ENCODE results near the gene HNF4A. TPM values are rescaled to one million over a fixed set of nuclear protein-coding genes. Genes with fewer than 3 reads are reported as not detected.
"Not testable (repeated sequence)": the region's sequence is repeated elsewhere in the genome, so short reads cannot be mapped to it uniquely, and the experiment has no call there.

The HNF4A gene
- polyA plus RNA-seq, 1 donor from 2014 or later, result not detected

GRCh38 chr20:44324343-44324742 is 31.2 kb upstream of the HNF4A start:
- no peaks in the 10 kb centered on the region for H3K79me2 ChIP-seq (replicated peaks; ENCODE audit: insufficient read depth, low read length)
- H3K4me2 ChIP-seq (ENCODE audit: low read length), result no peak overlapping the region
- TF ChIP-seq SMC3 (conservative IDR thresholded peaks at IDR 0.05; ENCODE audit: poor library complexity) (no peak), EZH2 (IDR thresholded peaks at IDR 0.05; ENCODE audit: borderline replicate concordance, insufficient read depth, low read length, poor library complexity, severe bottlenecking) (no peak), POLR2AphosphoS5 (IDR thresholded peaks at IDR 0.05) (no peak), EP300 (conservative IDR thresholded peaks at IDR 0.05; ENCODE audit: poor library complexity, severe bottlenecking) (no peak), RAD21 (conservative IDR thresholded peaks at IDR 0.05) (no peak), CTCF (IDR thresholded peaks at IDR 0.05; ENCODE audit: poor library complexity, severe bottlenecking) (no peak), TAF1 (IDR thresholded peaks at IDR 0.05; ENCODE audit: low read depth) (no peak), REST (IDR thresholded peaks at IDR 0.05; ENCODE audit: borderline replicate concordance) (no peak), MXI1 (conservative IDR thresholded peaks at IDR 0.05; ENCODE audit: poor library complexity, severe bottlenecking) (no peak)
- H3K27ac ChIP-seq (ENCODE audit: low read length), result no peak overlapping the region
- no peaks in the 10 kb centered on the region for H3K36me3 ChIP-seq (ENCODE audit: insufficient read depth, low read length)
- no peaks in the 10 kb centered on the region for H3K27me3 ChIP-seq (ENCODE audit: insufficient read depth, low read depth, low read length)
- no peaks in the 10 kb centered on the region for H4K20me1 ChIP-seq (ENCODE audit: insufficient read depth)
- H3K4me3 ChIP-seq (ENCODE audit: low read length), result no peak overlapping the region
- no peaks in the 10 kb centered on the region for H3K9me2 ChIP-seq (ENCODE audit: insufficient read depth, low read length)
- H2AFZ ChIP-seq (ENCODE audit: low read depth, low read length), result no peak overlapping the region
- H3K9me3 ChIP-seq (ENCODE audit: low read length), result no peaks in the 10 kb centered on the region
- H3K9ac ChIP-seq (ENCODE audit: low read length), result no peak overlapping the region
- no peaks in the 10 kb centered on the region for H3F3A ChIP-seq (ENCODE audit: insufficient read depth, low read length, poor library complexity, severe bottlenecking)

GRCh38 chr20:44326391-44327159 is 28.9 kb upstream of the HNF4A start:
- H3K9ac ChIP-seq (ENCODE audit: low read length), result no peak overlapping the region
- no peaks in the 10 kb centered on the region for H3K9me3 ChIP-seq (ENCODE audit: low read length)
- H3K4me2 ChIP-seq (ENCODE audit: low read length), result no peak overlapping the region
- H3K9me2 ChIP-seq (ENCODE audit: insufficient read depth, low read length), result no peaks in the 10 kb centered on the region
- H2AFZ ChIP-seq (ENCODE audit: low read depth, low read length), result no peak overlapping the region
- no peaks in the 10 kb centered on the region for H3K27me3 ChIP-seq (ENCODE audit: insufficient read depth, low read depth, low read length)
- H3K36me3 ChIP-seq (ENCODE audit: insufficient read depth, low read length), result no peaks in the 10 kb centered on the region
- no peak overlapping the region for H3K4me3 ChIP-seq (ENCODE audit: low read length)
- no peaks in the 10 kb centered on the region for H3F3A ChIP-seq (ENCODE audit: insufficient read depth, low read length, poor library complexity, severe bottlenecking)
- no peak overlapping the region for H3K27ac ChIP-seq (ENCODE audit: low read length)
- no peaks in the 10 kb centered on the region for H3K79me2 ChIP-seq (replicated peaks; ENCODE audit: insufficient read depth, low read length)
- TF ChIP-seq EZH2 (IDR thresholded peaks at IDR 0.05; ENCODE audit: borderline replicate concordance, insufficient read depth, low read length, poor library complexity, severe bottlenecking) (no peak), TAF1 (IDR thresholded peaks at IDR 0.05; ENCODE audit: low read depth) (no peak), CTCF (IDR thresholded peaks at IDR 0.05; ENCODE audit: poor library complexity, severe bottlenecking) (no peak), SMC3 (conservative IDR thresholded peaks at IDR 0.05; ENCODE audit: poor library complexity) (no peak), REST (IDR thresholded peaks at IDR 0.05; ENCODE audit: borderline replicate concordance) (no peak), MXI1 (conservative IDR thresholded peaks at IDR 0.05; ENCODE audit: poor library complexity, severe bottlenecking) (no peak), POLR2AphosphoS5 (IDR thresholded peaks at IDR 0.05) (no peak), EP300 (conservative IDR thresholded peaks at IDR 0.05; ENCODE audit: poor library complexity, severe bottlenecking) (no peak), RAD21 (conservative IDR thresholded peaks at IDR 0.05) (no peak)
- no peaks in the 10 kb centered on the region for H4K20me1 ChIP-seq (ENCODE audit: insufficient read depth)

- not testable (repeated sequence) for H3K27ac ChIP-seq (ENCODE audit: low read length); H3K27me3 ChIP-seq (ENCODE audit: insufficient read depth, low read depth, low read length); H3K9me2 ChIP-seq (ENCODE audit: insufficient read depth, low read length); H3K79me2 ChIP-seq (replicated peaks; ENCODE audit: insufficient read depth, low read length); H2AFZ ChIP-seq (ENCODE audit: low read depth, low read length); H3K9me3 ChIP-seq (ENCODE audit: low read length); H3K4me3 ChIP-seq (ENCODE audit: low read length); H3K36me3 ChIP-seq (ENCODE audit: insufficient read depth, low read length); H3F3A ChIP-seq (ENCODE audit: insufficient read depth, low read length, poor library complexity, severe bottlenecking); H3K9ac ChIP-seq (ENCODE audit: low read length); H4K20me1 ChIP-seq (ENCODE audit: insufficient read depth); H3K4me2 ChIP-seq (ENCODE audit: low read length)
Observed at GRCh38 chr20:44327748-44328147, 27.8 kb upstream of the HNF4A start.
